Endothelial cell of umbilical vein (primary cell): ENCODE data around the gene ACSF3. TPM values are rescaled to one million over a fixed set of nuclear protein-coding genes. Genes with fewer than 3 reads are reported as not detected.

ENCODE experiments used
- BruUV-seq: library from RNA; stranded (reverse); fragments of 400-500 nt; replicated peaks from 2 replicates; lab custom pipeline; 2021; lab: Mats Ljungman, UMichigan
- CTCF ChIA-PET: fragments of 300-600, 350-600 bp; sonication (Branson Sonifier 250); formaldehyde crosslinking; loops from one replicate; lab custom pipeline; 2021; ENCODE audit warnings: antibody characterized with exemption, inconsistent platforms; lab: Charles Lee
- POLR2A ChIA-PET: fragments of 300-600, 350-600 bp; sonication (Branson Sonifier 250); formaldehyde crosslinking; loops from one replicate; lab custom pipeline; 2021; ENCODE audit warnings: antibody characterized with exemption, inconsistent platforms; lab: Charles Lee
- DNase-seq: peaks from one replicate; pipeline ENCODE4 v3.0.0-alpha.2; 2011; ENCODE audit warnings: low read depth, low spot score
- FAIRE-seq: peaks from 2 replicates; lab custom pipeline; 2011; peaks lifted over from hg19 to GRCh38; lab: Jason Lieb, UNC
- H2AFZ ChIP-seq: 2 replicates; pipeline ENCODE4 v1.6.0; 2012; ENCODE audit warnings: low read depth, low read length, control low read depth, inconsistent platforms
- H3K27ac ChIP-seq: 2 replicates; pipeline ENCODE4 v1.5.1; 2011; ENCODE audit warnings: low read depth, mild to moderate bottlenecking, control low read depth, low read length, moderate library complexity; ENCODE audit not compliant: insufficient read depth
- H3K27me3 ChIP-seq, 2 experiments: 2 replicates each; pipeline versions ENCODE4 v1.6.0 to v1.6.1; 2011; ENCODE audit warnings: low read length in 2 of 2, mixed read lengths in 1 of 2; ENCODE audit not compliant: control insufficient read depth in 2 of 2, insufficient read depth in 2 of 2
- H3K36me3 ChIP-seq, 2 experiments: 2 replicates in 1 of 2; 3 replicates in 1 of 2; pipeline ENCODE4 v1.5.1; 2011; ENCODE audit warnings: low read length in 2 of 2, mild to moderate bottlenecking in 1 of 2, moderate library complexity in 1 of 2; ENCODE audit not compliant: control insufficient read depth in 2 of 2, insufficient read depth in 2 of 2; ENCODE audit errors: extremely low read depth in 1 of 2
- H3K4me1 ChIP-seq: 3 replicates; pipeline ENCODE4 v1.5.1; 2011; ENCODE audit warnings: mild to moderate bottlenecking, low read length; ENCODE audit not compliant: control insufficient read depth, insufficient read depth; ENCODE audit errors: extremely low read depth
- H3K4me2 ChIP-seq: 2 replicates; pipeline ENCODE4 v1.6.1; 2011; ENCODE audit warnings: low read length, control low read depth, mixed read lengths; ENCODE audit not compliant: insufficient read depth
- H3K4me3 ChIP-seq, 3 experiments: fragments of 200-600 bp in 1 of 3; sonication (generic), shearing (Covaris generic) in 1 of 3; replicated peaks in 1 of 3; 2 replicates each; pipeline ENCODE4 v1.5.1; 2011 to 2016; ENCODE audit warnings: control low read depth in 3 of 3, low read length in 3 of 3, mild to moderate bottlenecking in 2 of 3, inconsistent platforms in 1 of 3, low read depth in 1 of 3, moderate library complexity in 1 of 3; ENCODE audit not compliant: insufficient read depth in 1 of 3
- H3K79me2 ChIP-seq: 2 replicates; pipeline ENCODE4 v1.6.0; 2012; ENCODE audit warnings: low read length, inconsistent platforms; ENCODE audit not compliant: control insufficient read depth, insufficient read depth
- H3K9ac ChIP-seq: replicated peaks from 2 replicates; pipeline ENCODE3; 2011; ENCODE audit warnings: low read length, control low read depth; ENCODE audit not compliant: insufficient read depth; ENCODE audit errors: extremely low read depth
- H3K9me1 ChIP-seq: replicated peaks from 3 replicates; pipeline ENCODE4 v1.6.0; 2011; ENCODE audit warnings: mild to moderate bottlenecking, low read length; ENCODE audit not compliant: control insufficient read depth, insufficient read depth; ENCODE audit errors: extremely low read depth
- H3K9me3 ChIP-seq: replicated peaks from 2 replicates; pipeline ENCODE4 v1.5.1; 2012; ENCODE audit warnings: low read length, inconsistent platforms; ENCODE audit not compliant: control insufficient read depth, insufficient read depth
- H4K20me1 ChIP-seq: replicated peaks from 2 replicates; pipeline ENCODE3; 2011; ENCODE audit warnings: mild to moderate bottlenecking, low read length; ENCODE audit not compliant: control insufficient read depth, insufficient read depth; ENCODE audit errors: extremely low read depth
- EZH2 ChIP-seq: IDR thresholded peaks from 2 replicates; pipeline ENCODE4 v1.6.1; 2012; ENCODE audit warnings: borderline replicate concordance, low read depth, mild to moderate bottlenecking, moderate library complexity, low read length, inconsistent platforms; ENCODE audit not compliant: severe bottlenecking
- FOS ChIP-seq: IDR thresholded peaks from 2 replicates; pipeline ENCODE4 v1.6.1; 2011; ENCODE audit warnings: mild to moderate bottlenecking, low read length, moderate library complexity, borderline replicate concordance; ENCODE audit not compliant: insufficient read depth
- GATA2 ChIP-seq: IDR thresholded peaks from 2 replicates; pipeline ENCODE4 v1.7.0; 2011; ENCODE audit warnings: low read depth, mild to moderate bottlenecking, moderate library complexity, mixed read lengths, low read length; ENCODE audit not compliant: insufficient read length, insufficient read depth
- JUN ChIP-seq: IDR thresholded peaks from 2 replicates; pipeline ENCODE4 v1.6.1; 2011; ENCODE audit warnings: borderline replicate concordance, low read depth; ENCODE audit not compliant: insufficient read length, insufficient read depth
- POLR2AphosphoS5 ChIP-seq: IDR thresholded peaks from 2 replicates; pipeline ENCODE4 v1.6.1; 2012; ENCODE audit warnings: low read depth, mild to moderate bottlenecking, control low read depth, low read length, moderate library complexity; ENCODE audit not compliant: insufficient read depth
- dilution Hi-C: fragments of 300-500 bp; cut with MboI; formaldehyde crosslinking; loops from one replicate; pipeline ENCODE4 v1.15.0; 2019; ENCODE audit warnings: low sequenced_read_pairs; ENCODE audit not compliant: extremely low pct_ligation_motif_present
- intact Hi-C: fragments of 100-400 bp; cut with micrococcal nuclease; formaldehyde crosslinking; loops from one replicate; pipeline ENCODE4 v1.10.0; 2022
- polyA plus RNA-seq, 4 experiments: library from polyadenylated mRNA; depleted of rRNA in 3 of 4; stranded (reverse) in 3 of 4; unstranded in 1 of 4; fragments of >200 nt; gene quantifications; 2 replicates each; pipeline versions ENCODE4 v1.2.1 to v1.2.3, GENCODE V29; 2011 to 2012; ENCODE audit warnings: missing spikeins in 1 of 4
- total RNA-seq: library from RNA; stranded (reverse); gene quantifications from 2 replicates; pipeline ENCODE4 v1.2.3, GENCODE V29; 2021
- TF ChIP-seq, protein P1 (sequence below), 2 donors: IDR thresholded peaks; 1 replicate in 1 of 2; 2 replicates in 1 of 2; pipeline ENCODE4 v1.5.1; 2011; ENCODE audit warnings: low read length in 2 of 2, mild to moderate bottlenecking in 2 of 2, moderate library complexity in 2 of 2, control low read depth in 1 of 2, inconsistent platforms in 1 of 2, low read depth in 1 of 2; ENCODE audit not compliant: insufficient read depth in 1 of 2; ENCODE audit errors: extremely low read depth in 1 of 2

ACSF3 gene
- total and polyA plus RNA-seq, 2 donors (not counting 3 experiments of a cell fraction or from before 2014, with no cell fraction given), result 18.6 to 33.2 TPM

DNA sequence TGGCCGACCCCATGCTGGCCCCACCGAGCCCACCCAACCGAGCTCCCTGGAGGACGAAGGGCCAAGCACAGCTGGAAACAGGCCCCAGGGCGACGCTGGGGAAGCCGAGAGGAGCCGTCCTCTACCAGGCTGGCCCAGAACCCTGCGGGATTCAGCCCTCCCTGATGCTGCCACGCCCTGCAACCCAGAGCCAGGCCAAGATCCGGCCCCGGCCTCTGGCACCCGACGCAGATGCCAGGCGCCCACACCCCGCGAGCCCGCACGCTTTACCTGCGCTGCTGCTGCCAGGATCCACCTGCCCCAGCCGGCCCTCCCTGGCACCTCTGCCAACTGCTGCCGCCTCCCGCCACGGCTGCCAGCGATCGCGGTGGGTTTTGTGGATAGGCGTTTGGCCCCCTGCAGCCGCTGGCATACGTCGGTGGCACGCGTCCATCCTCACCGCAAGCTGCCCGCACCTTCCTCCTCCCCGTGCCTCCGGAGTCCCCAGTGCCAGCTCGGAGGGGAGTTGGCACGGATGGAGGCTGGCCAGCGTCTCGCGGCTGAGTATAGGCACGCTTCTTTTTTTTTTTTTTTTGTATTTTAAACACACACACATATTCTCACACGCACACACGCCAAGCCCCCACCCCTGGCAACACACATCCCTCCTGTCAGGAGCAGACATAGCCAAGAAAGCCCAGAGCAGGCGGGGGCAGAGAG lies 41.3 kb upstream of the ACSF3 start:
- ChIA-PET POLR2A (no interaction called here), CTCF (no interaction called here)
- Histone ChIP-seq H3K36me3 (no peaks in the 10 kb centered on the region), H3K27me3 (no peaks in the 10 kb centered on the region), H3K27ac (no peak overlapping the region), H3K4me2 (no peak overlapping the region), H3K4me1 (no peaks in the 10 kb centered on the region), H2AFZ (no peak overlapping the region), H4K20me1 (no peaks in the 10 kb centered on the region), H3K9me1 (no peaks in the 10 kb centered on the region), H3K9me3 (no peaks in the 10 kb centered on the region), H3K4me3 (no peak overlapping the region), H3K79me2 (no peaks in the 10 kb centered on the region), H3K9ac (no peak overlapping the region)
- TF ChIP-seq POLR2AphosphoS5 (no peak), JUN (no peak), EZH2 (no peak), FOS (no peak), GATA2 (no peak)
- TF ChIP-seq, protein P1, sequence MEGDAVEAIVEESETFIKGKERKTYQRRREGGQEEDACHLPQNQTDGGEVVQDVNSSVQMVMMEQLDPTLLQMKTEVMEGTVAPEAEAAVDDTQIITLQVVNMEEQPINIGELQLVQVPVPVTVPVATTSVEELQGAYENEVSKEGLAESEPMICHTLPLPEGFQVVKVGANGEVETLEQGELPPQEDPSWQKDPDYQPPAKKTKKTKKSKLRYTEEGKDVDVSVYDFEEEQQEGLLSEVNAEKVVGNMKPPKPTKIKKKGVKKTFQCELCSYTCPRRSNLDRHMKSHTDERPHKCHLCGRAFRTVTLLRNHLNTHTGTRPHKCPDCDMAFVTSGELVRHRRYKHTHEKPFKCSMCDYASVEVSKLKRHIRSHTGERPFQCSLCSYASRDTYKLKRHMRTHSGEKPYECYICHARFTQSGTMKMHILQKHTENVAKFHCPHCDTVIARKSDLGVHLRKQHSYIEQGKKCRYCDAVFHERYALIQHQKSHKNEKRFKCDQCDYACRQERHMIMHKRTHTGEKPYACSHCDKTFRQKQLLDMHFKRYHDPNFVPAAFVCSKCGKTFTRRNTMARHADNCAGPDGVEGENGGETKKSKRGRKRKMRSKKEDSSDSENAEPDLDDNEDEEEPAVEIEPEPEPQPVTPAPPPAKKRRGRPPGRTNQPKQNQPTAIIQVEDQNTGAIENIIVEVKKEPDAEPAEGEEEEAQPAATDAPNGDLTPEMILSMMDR (IDR thresholded peaks at IDR 0.05; ENCODE audit: extremely low read depth in 1 of 2, insufficient read depth in 1 of 2, low read depth in 1 of 2, low read length in 2 of 2), result no peak
- intact Hi-C loops, result no loop called here
- BruUV-seq, result no TSS peak
- FAIRE-seq (no peak), DNase-seq (no peak)
- dilution Hi-C loops, result no loop called here
